RWPE2 (cell line): ENCODE data around the gene EFEMP2.

Source experiments
- ATAC-seq: fragments of 200-7000 bp; cut with Tn5 transposase; 3 replicates; pipeline ENCODE4 v1.9.1; 2021; ENCODE audit warnings: low read depth
- DNase-seq: peaks from one replicate; pipeline ENCODE4 v3.0.0-alpha.2; 2020; ENCODE audit warnings: low spot score
- H3K27ac ChIP-seq: fragments of 450-650 bp; 2 replicates; pipeline ENCODE4 v1.5.1; 2017; ENCODE audit warnings: mild to moderate bottlenecking; ENCODE audit not compliant: poor library complexity, severe bottlenecking
- H3K27me3 ChIP-seq: fragments of 250-450 bp; sonication (Bioruptor Pico); 2 replicates; pipeline ENCODE4 v1.5.1; 2021; ENCODE audit warnings: mild to moderate bottlenecking, moderate library complexity; ENCODE audit not compliant: insufficient read depth, poor library complexity, severe bottlenecking
- H3K36me3 ChIP-seq: fragments of 250-450 bp; sonication (Bioruptor Pico); 2 replicates; pipeline ENCODE4 v1.5.1; 2020; ENCODE audit warnings: low read depth, mild to moderate bottlenecking, moderate library complexity
- H3K4me1 ChIP-seq: fragments of 250-450 bp; sonication (Bioruptor Pico); 2 replicates; pipeline ENCODE4 v1.5.1; 2021; ENCODE audit warnings: mild to moderate bottlenecking, moderate library complexity; ENCODE audit not compliant: insufficient read depth, poor library complexity, severe bottlenecking
- H3K4me3 ChIP-seq: fragments of 250-450 bp; sonication (Bioruptor Pico); 2 replicates; pipeline ENCODE4 v1.5.1; 2021; ENCODE audit warnings: mild to moderate bottlenecking, moderate library complexity; ENCODE audit not compliant: severe bottlenecking
- H3K9me3 ChIP-seq: fragments of 250-450 bp; sonication (Bioruptor Pico); 2 replicates; pipeline ENCODE4 v1.5.1; 2021; ENCODE audit warnings: mild to moderate bottlenecking, moderate library complexity; ENCODE audit not compliant: severe bottlenecking
- TF ChIP-seq, protein P1 (sequence below): fragments of 450-650 bp; IDR thresholded peaks from one replicate; pipeline ENCODE4 v1.5.1; 2017; ENCODE audit warnings: mild to moderate bottlenecking, moderate library complexity; ENCODE audit not compliant: poor library complexity, severe bottlenecking

The EFEMP2 gene

DNA sequence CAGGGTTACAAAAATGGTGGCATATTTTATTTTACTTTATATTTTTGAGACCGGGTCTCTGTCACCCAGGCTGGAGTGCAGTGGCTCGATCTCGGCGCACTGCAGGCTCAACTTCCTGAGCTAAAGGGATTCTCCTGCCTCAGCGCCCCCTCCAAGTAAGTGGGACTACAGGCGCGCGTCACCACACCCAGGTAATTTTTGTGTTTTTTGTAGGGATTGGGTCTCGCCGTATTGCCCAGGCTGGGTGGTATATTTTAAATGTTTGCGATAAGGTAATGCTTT is 28.2 kb upstream of the EFEMP2 start:
- peaks cover 31% of the 10 kb centered on the region for H3K36me3 ChIP-seq
- H3K4me1 ChIP-seq = peaks cover 48% of the 10 kb centered on the region
- ATAC-seq (no peak), DNase-seq (no peak)
- H3K4me3 ChIP-seq = no peak overlapping the region
- TF ChIP-seq, protein P1, sequence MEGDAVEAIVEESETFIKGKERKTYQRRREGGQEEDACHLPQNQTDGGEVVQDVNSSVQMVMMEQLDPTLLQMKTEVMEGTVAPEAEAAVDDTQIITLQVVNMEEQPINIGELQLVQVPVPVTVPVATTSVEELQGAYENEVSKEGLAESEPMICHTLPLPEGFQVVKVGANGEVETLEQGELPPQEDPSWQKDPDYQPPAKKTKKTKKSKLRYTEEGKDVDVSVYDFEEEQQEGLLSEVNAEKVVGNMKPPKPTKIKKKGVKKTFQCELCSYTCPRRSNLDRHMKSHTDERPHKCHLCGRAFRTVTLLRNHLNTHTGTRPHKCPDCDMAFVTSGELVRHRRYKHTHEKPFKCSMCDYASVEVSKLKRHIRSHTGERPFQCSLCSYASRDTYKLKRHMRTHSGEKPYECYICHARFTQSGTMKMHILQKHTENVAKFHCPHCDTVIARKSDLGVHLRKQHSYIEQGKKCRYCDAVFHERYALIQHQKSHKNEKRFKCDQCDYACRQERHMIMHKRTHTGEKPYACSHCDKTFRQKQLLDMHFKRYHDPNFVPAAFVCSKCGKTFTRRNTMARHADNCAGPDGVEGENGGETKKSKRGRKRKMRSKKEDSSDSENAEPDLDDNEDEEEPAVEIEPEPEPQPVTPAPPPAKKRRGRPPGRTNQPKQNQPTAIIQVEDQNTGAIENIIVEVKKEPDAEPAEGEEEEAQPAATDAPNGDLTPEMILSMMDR = no peak
- H3K27ac ChIP-seq = peak overlapping the region; percentile 96
- no peaks in the 10 kb centered on the region for H3K9me3 ChIP-seq
- H3K27me3 ChIP-seq = no peaks in the 10 kb centered on the region

DNA sequence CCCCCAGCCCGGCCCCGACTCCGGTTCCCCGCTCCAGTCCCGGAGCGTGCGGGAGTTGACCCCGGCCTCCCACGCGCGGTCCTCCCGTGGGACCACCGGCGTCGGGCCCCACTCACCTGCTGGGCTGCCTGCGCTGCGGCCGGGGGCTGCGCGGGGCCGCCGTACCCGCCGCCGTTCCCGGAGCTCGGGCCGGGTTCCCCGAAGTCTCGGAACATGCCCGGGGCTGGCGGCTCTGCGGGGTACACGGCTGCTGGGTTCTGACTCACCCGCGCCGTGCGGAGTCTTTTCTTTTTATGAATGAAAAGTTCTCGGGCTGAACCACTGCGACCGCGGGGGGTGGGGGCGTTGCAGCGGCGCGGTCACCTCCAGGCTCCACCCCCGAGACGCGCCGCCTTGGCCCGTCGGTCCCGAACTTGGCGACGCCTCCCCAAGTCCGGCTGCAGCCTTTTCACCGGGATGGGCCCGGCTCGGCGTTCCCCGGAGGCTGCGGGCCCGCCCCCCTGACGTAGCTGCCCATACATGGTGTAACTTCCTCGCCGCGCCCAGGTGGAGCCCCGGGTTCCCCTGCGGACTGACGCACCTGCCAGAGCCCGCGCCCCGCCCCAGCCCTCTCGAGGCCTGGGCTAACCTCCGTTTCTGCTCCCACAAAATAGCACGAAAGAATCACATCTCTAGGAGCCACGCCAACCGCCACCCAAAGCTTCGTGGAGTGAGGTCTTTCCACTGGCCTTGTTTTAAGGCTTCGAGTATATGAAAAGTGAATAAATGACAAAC is 27.7 kb upstream of the EFEMP2 start, which contains the start of gene FOSL1:
Gene FOSL1 (minus strand): TSS at position 264 of the 774 bp plus-strand sequence. CDS start 49 bp downstream, at position 215.
- Histone ChIP-seq H3K4me3 (peak within 1 kb of the TSS; percentile 77), H3K27ac (peak within 1 kb of the TSS; percentile 96), H3K36me3 (peaks cover 36% of the 10 kb centered on the region), H3K27me3 (no peaks in the 10 kb centered on the region), H3K4me1 (peaks cover 48% of the 10 kb centered on the region), H3K9me3 (no peaks in the 10 kb centered on the region)
- ATAC-seq (peak; percentile 83), DNase-seq (peak; percentile 99)
- TF ChIP-seq, protein P1 = no peak

DNA sequence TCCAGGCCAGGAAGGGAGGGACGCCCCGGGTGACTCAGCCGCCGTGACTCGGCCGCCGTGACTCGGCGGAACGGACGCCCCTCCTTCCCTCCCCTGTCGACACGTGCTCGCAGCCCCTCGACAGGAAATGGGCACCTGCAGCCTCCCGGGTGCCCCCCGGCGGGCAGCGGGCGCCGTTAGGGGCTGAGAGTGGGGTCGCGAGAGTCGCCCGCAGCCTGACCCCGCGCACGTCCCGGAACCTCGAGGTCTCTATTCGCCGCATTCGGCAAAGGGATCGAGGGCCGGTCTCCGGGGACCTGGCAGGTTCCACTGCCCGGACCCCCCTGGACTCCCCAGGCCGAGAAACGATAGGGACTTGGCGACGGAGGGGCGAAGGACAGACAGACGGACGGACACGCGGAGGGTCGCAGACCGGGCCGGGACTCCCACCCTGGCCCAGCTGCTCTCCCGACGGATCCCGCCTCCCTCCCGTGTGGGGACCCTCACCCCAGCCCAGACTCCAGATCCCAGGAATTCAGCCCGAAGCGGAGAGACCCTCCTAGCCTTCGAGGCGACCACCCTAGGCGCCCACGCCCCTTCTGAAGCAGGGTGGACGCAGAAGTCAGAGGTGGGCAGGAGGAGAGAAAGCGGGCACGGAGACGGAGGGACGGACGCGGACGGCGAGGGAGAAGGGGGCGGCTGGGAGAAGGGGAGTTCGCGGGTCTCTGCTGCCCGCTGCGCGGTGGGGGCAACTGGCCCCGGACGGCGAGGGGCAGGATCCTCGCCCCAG is 26.9 kb upstream of the EFEMP2 start:
- Histone ChIP-seq H3K36me3 (peaks cover 43% of the 10 kb centered on the region), H3K27me3 (no peaks in the 10 kb centered on the region), H3K27ac (peak overlapping the region; percentile 96), H3K4me3 (peak overlapping the region; percentile 77), H3K9me3 (no peaks in the 10 kb centered on the region), H3K4me1 (peaks cover 48% of the 10 kb centered on the region)
- TF ChIP-seq, protein P1 = peak; percentile 20
- peak; percentile 48 for ATAC-seq
- DNase-seq = peak; percentile 87

DNA sequence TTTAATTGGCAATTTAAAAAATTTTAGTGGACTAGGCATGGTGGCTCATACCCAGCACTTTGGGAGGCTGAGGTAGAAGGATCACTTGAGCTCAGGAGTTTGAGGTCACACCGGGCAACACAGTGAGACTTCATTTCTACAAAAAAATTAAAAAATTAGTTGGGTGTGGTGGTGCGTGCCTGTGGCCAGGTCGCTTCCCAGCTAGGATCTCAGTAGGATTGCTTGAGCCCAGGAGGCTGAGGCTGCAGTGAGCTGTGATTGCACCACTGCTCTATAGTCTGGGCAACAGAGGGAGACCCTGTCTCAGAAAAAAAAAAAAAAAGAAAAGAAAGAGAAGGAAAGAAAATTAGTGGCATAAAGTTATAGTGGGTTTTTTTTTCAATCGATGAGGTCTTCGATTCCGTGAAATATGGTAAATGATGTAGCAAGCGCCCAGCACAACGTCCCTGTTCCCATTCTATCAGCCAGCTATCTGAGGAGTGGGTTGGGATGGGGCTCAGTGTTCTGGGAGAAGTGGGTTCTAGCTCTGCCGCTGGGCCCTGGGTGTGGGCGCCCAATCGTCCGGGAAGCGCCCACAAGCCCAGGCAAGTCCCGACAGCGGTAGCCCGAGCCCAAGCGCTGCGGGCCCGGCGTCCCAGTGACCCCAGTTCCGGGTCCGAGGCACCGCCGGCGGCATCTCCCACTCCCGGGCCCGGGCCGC is 26.2 kb upstream of the EFEMP2 start:
- DNase-seq (no peak), ATAC-seq (no peak)
- H3K4me3 ChIP-seq = peak overlapping the region; percentile 77
- H3K9me3 ChIP-seq = no peaks in the 10 kb centered on the region
- peaks cover 50% of the 10 kb centered on the region for H3K36me3 ChIP-seq
- no peaks in the 10 kb centered on the region for H3K27me3 ChIP-seq
- TF ChIP-seq, protein P1 = no peak
- peak overlapping the region; percentile 96 for H3K27ac ChIP-seq
- peaks cover 47% of the 10 kb centered on the region for H3K4me1 ChIP-seq
